ENCODE results near the gene ATG13. TPM values are rescaled to one million over a fixed set of nuclear protein-coding genes. Genes with fewer than 3 reads are reported as not detected.

The ATG13 gene
- total RNA-seq, 1 experiment from 2014 or later: 109 TPM

DNA sequence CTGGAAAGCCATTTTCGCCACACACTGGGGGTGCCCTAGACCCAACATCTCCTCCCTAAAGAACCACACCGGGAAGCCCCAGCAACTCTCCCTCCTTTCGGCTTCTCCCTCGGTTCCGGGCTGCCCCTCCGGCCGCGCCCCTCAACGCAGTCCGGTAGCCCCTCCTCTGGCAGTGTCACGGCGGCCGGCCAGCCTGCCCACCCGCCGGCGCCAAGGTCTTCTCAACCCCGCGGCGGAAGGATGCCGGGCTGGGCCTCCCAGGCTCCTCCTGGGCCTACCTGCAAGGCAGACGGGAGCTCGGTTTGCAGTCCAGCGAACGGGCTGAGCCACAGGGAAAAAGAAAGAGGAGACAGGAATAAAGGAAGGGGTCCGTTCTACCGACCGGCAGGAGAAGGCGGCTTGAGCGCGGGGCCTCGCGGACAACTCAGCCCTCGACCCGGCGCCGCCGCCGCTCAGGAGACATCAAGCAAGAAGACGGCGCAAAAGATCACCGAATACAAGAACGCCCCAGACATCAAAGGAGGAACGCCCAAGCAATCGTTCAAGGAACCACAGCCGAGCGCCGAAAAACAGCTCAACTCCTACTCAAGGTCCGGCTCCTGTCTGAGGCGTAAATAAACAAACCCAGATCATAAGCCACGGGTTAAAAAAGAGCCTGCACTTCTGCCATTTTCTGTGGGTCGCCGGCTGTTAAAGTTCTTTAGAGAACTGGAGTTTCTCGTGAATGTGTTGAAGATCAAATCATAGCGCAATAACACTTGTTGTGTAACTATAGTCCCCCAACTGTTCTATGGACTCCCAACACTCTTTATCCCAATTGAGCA is 23.6 kb upstream of the ATG13 start, which contains the start of gene AMBRA1:
Gene AMBRA1 (minus strand): TSS at position 474 of the 824 bp plus-strand sequence. CDS start 45,643 bp downstream, outside the sequence.
- H3K9me2 ChIP-seq (ENCODE audit: insufficient read depth): no peaks in the 10 kb centered on the region
- H3F3A ChIP-seq (ENCODE audit: insufficient read depth, low read depth): peaks cover 5% of the 10 kb centered on the region; the same call in 1 of the 2 replicates
- H3K27ac ChIP-seq: peak within 1 kb of the TSS; percentile 43
- peak within 1 kb of the TSS; percentile 92 for H2AFZ ChIP-seq
- H3K4me2 ChIP-seq: peak within 1 kb of the TSS; percentile 91
- CTCF ChIA-PET: interaction anchor here (0.7 to 0.9 kb wide), 2 partner anchors 28 to 32 kb away, joined by 3 to 4 read pairs; no protein-coding TSS in a partner anchor
- DNase-seq: peak; percentile 83 to 90
- H4K20me1 ChIP-seq (ENCODE audit: insufficient read depth): peaks cover 22% of the 10 kb centered on the region
- peak within 1 kb of the TSS; percentile 79 for H3K4me3 ChIP-seq
- H3K9me3 ChIP-seq (ENCODE audit: insufficient read depth, low read depth): no peaks in the 10 kb centered on the region
- no TSS peak for BruUV-seq (replicated peaks)
- POLR2A ChIA-PET (ENCODE audit: unreplicated experiment): interaction anchor here (0.5 to 0.7 kb wide), 7 partner anchors 15 to 710 kb away, joined by 3 to 5 read pairs (median 4); partner anchors contain the start of gene DDB2
- H3K36me3 ChIP-seq (ENCODE audit: low read depth): no peaks in the 10 kb centered on the region; the same call in 1 of the 2 replicates
- TF ChIP-seq, protein P1, sequence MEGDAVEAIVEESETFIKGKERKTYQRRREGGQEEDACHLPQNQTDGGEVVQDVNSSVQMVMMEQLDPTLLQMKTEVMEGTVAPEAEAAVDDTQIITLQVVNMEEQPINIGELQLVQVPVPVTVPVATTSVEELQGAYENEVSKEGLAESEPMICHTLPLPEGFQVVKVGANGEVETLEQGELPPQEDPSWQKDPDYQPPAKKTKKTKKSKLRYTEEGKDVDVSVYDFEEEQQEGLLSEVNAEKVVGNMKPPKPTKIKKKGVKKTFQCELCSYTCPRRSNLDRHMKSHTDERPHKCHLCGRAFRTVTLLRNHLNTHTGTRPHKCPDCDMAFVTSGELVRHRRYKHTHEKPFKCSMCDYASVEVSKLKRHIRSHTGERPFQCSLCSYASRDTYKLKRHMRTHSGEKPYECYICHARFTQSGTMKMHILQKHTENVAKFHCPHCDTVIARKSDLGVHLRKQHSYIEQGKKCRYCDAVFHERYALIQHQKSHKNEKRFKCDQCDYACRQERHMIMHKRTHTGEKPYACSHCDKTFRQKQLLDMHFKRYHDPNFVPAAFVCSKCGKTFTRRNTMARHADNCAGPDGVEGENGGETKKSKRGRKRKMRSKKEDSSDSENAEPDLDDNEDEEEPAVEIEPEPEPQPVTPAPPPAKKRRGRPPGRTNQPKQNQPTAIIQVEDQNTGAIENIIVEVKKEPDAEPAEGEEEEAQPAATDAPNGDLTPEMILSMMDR (conservative IDR thresholded peaks at IDR 0.05): no peak
- TF ChIP-seq EZH2 (IDR thresholded peaks at IDR 0.05; ENCODE audit: low read depth): no peak
- peaks cover 30% of the 10 kb centered on the region for H3K4me1 ChIP-seq (replicated peaks; ENCODE audit: insufficient read depth)
- intact Hi-C loops (cut with micrococcal nuclease; ENCODE audit: unreplicated experiment): loop anchor here (1.0 kb wide), 1 partner anchor 39 kb away; no protein-coding TSS in a partner anchor
- peaks cover 51% of the 10 kb centered on the region for H3K79me2 ChIP-seq (ENCODE audit: low read depth)
- no peaks in the 10 kb centered on the region for H3K27me3 ChIP-seq (ENCODE audit: insufficient read depth, low read depth)

DNA sequence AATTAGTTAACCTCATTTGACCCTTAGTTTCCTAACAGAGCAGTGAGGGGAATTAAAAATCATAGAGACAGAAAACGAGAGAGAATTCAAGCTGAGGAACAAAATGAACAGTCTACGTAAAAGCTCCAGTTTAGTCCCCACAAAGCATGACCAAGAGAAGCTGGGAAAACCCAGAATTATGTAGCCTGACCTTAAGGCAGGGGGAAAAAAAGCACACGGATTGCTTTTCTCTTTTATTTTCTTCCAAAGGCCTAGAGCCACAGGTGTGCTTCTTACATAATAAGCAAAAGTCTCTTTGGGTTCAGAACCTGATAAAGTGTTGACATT is 23.0 kb upstream of the ATG13 start:
- intact Hi-C loops (cut with micrococcal nuclease; ENCODE audit: unreplicated experiment): loop anchor here (1.0 kb wide), 1 partner anchor 40 kb away; no protein-coding TSS in a partner anchor

DNA sequence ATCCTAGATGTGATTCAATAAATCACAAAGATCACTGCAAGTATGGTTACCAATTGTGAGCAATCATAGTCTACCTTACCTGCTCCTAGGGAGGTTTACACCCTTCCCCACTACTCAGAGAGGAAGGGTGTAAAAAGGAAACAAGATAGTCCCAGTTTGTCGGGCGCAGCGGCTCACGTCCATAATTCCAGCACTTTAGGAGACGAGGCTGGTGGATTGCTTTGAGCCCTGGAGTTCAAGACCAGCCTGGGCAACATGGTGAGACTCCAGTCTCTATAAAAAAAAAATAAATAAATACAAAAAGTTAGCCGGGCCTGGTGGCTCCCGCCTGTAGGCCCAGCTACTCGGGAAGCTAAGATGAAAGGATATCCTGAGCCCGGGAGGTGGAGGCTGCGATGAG is 22.6 kb upstream of the ATG13 start:
- POLR2A ChIA-PET (ENCODE audit: unreplicated experiment): no interaction called here
- Histone ChIP-seq H3K79me2 (ENCODE audit: low read depth) (peaks cover 41% of the 10 kb centered on the region), H3K36me3 (ENCODE audit: low read depth) (no peaks in the 10 kb centered on the region), H3K9me3 (ENCODE audit: insufficient read depth, low read depth) (no peaks in the 10 kb centered on the region), H3K27ac (peak overlapping the region; percentile 43), H3F3A (ENCODE audit: insufficient read depth, low read depth) (no peaks in the 10 kb centered on the region; the same call in 1 of the 2 replicates), H3K4me1 (replicated peaks; ENCODE audit: insufficient read depth) (peaks cover 30% of the 10 kb centered on the region), H2AFZ (peak overlapping the region; percentile 92), H4K20me1 (ENCODE audit: insufficient read depth) (peaks cover 15% of the 10 kb centered on the region), H3K4me2 (peak overlapping the region; percentile 91), H3K27me3 (ENCODE audit: insufficient read depth, low read depth) (no peaks in the 10 kb centered on the region), H3K4me3 (peak overlapping the region; percentile 79; the same call in 1 of the 2 replicates), H3K9me2 (ENCODE audit: insufficient read depth) (no peaks in the 10 kb centered on the region)
- TF ChIP-seq, protein P1 (conservative IDR thresholded peaks at IDR 0.05): no peak
- no peak for TF ChIP-seq EZH2 (IDR thresholded peaks at IDR 0.05; ENCODE audit: low read depth)
- no TSS peak for BruUV-seq (replicated peaks)
- CTCF ChIA-PET: no interaction called here
- no peak for DNase-seq
- intact Hi-C loops (cut with micrococcal nuclease; ENCODE audit: unreplicated experiment): loop anchor here (1.0 kb wide), 1 partner anchor 40 kb away; no protein-coding TSS in a partner anchor

More for the DNA sequence above, 23.0 kb upstream of the ATG13 start:
- Histone ChIP-seq H3K27me3 (ENCODE audit: insufficient read depth, low read depth) (no peaks in the 10 kb centered on the region), H3F3A (ENCODE audit: insufficient read depth, low read depth) (peaks cover under 1% of the 10 kb centered on the region; the same call in 1 of the 2 replicates), H3K9me2 (ENCODE audit: insufficient read depth) (no peaks in the 10 kb centered on the region), H3K36me3 (ENCODE audit: low read depth) (no peaks in the 10 kb centered on the region), H3K4me3 (peak overlapping the region; percentile 79), H3K4me2 (peak overlapping the region; percentile 91), H3K4me1 (replicated peaks; ENCODE audit: insufficient read depth) (peaks cover 30% of the 10 kb centered on the region), H2AFZ (peak overlapping the region; percentile 92), H3K27ac (peak overlapping the region; percentile 43), H3K79me2 (ENCODE audit: low read depth) (peaks cover 45% of the 10 kb centered on the region), H3K9me3 (ENCODE audit: insufficient read depth, low read depth) (no peaks in the 10 kb centered on the region), H4K20me1 (ENCODE audit: insufficient read depth) (peaks cover 17% of the 10 kb centered on the region)
- ChIA-PET POLR2A (ENCODE audit: unreplicated experiment) (interaction anchor here (0.5 to 0.7 kb wide), 4 partner anchors 16 to 711 kb away, joined by 3 to 5 read pairs (median 4); no protein-coding TSS in a partner anchor), CTCF (interaction anchor here (0.9 kb wide), 1 partner anchor 33 kb away, joined by 4 read pairs; no protein-coding TSS in a partner anchor)
- no TSS peak for BruUV-seq (replicated peaks)
- no peak for TF ChIP-seq EZH2 (IDR thresholded peaks at IDR 0.05; ENCODE audit: low read depth)
- TF ChIP-seq, protein P1 (conservative IDR thresholded peaks at IDR 0.05): no peak
- DNase-seq: no peak

Measured in PC-9 (cell line).